IMR-90 (cell line): ENCODE measurements around the gene CD207. TPM values are rescaled to one million over a fixed set of nuclear protein-coding genes. Genes with fewer than 3 reads are reported as not detected.

Source experiments
- ATAC-seq: fragments of 200-7000 bp; cut with Tn5 transposase; 2 replicates; pipeline ENCODE4 v1.9.1; 2020; ENCODE audit warnings: low read depth, mild to moderate bottlenecking, moderate library complexity
- BruUV-seq: library from RNA; stranded (reverse); fragments of 400-500 nt; replicated peaks from 2 replicates; lab custom pipeline; 2021; lab: Mats Ljungman, UMichigan
- CTCF ChIA-PET: fragments of 300-600 bp; formaldehyde crosslinking; extraction: SDS; loops from one replicate; lab custom pipeline; 2021; ENCODE audit warnings: antibody characterized with exemption; lab: Yijun Ruan, JAX
- POLR2A ChIA-PET: fragments of 300-600 bp; sonication (Branson Sonifier 250); formaldehyde crosslinking; loops from one replicate; lab custom pipeline; 2022; ENCODE audit warnings: antibody characterized with exemption; ENCODE audit not compliant: unreplicated experiment; lab: Charles Lee
- DNase-seq: peaks from one replicate; pipeline ENCODE4 v3.0.0; 2013
- H2AFZ ChIP-seq: replicated peaks from 2 replicates; pipeline ENCODE3; 2013; ENCODE audit warnings: low read length, mild to moderate bottlenecking; ENCODE audit not compliant: poor library complexity
- H2AK5ac ChIP-seq: 2 replicates; pipeline ENCODE4 v1.6.1; 2013; ENCODE audit warnings: low read depth, low read length, inconsistent platforms
- H2AK9ac ChIP-seq: replicated peaks from 2 replicates; pipeline ENCODE3; 2013; ENCODE audit warnings: mild to moderate bottlenecking, low read depth, low read length, moderate library complexity; ENCODE audit not compliant: poor library complexity
- H2BK120ac ChIP-seq: 2 replicates; pipeline ENCODE4 v1.6.1; 2013; ENCODE audit warnings: low read depth, low read length, inconsistent platforms
- H2BK15ac ChIP-seq: 3 replicates; pipeline ENCODE4 v1.6.1; 2013; ENCODE audit warnings: low read depth, low read length, inconsistent platforms
- H2BK20ac ChIP-seq: 2 replicates; pipeline ENCODE4 v1.6.1; 2013; ENCODE audit warnings: low read depth, mild to moderate bottlenecking, inconsistent platforms, low read length, moderate library complexity
- H2BK5ac ChIP-seq: 2 replicates; pipeline ENCODE4 v1.6.1; 2013; ENCODE audit warnings: mild to moderate bottlenecking, low read depth, low read length, inconsistent platforms; ENCODE audit not compliant: poor library complexity, severe bottlenecking
- H3K14ac ChIP-seq: replicated peaks from 2 replicates; pipeline ENCODE4 v1.6.1; 2013; ENCODE audit warnings: low read depth, low read length, inconsistent platforms
- H3K18ac ChIP-seq: 2 replicates; pipeline ENCODE4 v1.6.1; 2013; ENCODE audit warnings: low read depth, low read length, control low read depth
- H3K23ac ChIP-seq: 2 replicates; pipeline ENCODE4 v1.6.1; 2013; ENCODE audit warnings: low read depth, low read length, inconsistent platforms
- H3K27ac ChIP-seq: 2 replicates; pipeline ENCODE4 v1.5.1; 2013; ENCODE audit warnings: mild to moderate bottlenecking, control low read depth, low read length; ENCODE audit not compliant: insufficient read depth
- H3K27me3 ChIP-seq: 2 replicates; pipeline ENCODE4 v1.6.1; 2013; ENCODE audit warnings: low read length; ENCODE audit not compliant: control insufficient read depth, insufficient read depth
- H3K36me3 ChIP-seq: 2 replicates; pipeline ENCODE4 v1.6.1; 2013; ENCODE audit warnings: low read length, mixed read lengths; ENCODE audit not compliant: control insufficient read depth, insufficient read depth
- H3K4ac ChIP-seq: 2 replicates; pipeline ENCODE4 v1.6.1; 2013; ENCODE audit warnings: low read depth, low read length, inconsistent platforms
- H3K4me1 ChIP-seq: 2 replicates; pipeline ENCODE4 v1.6.1; 2013; ENCODE audit warnings: low read length, mixed read lengths; ENCODE audit not compliant: control insufficient read depth, insufficient read depth
- H3K4me2 ChIP-seq: 2 replicates; pipeline ENCODE4 v1.6.1; 2013; ENCODE audit warnings: low read depth, mild to moderate bottlenecking, control low read depth, low read length, moderate library complexity
- H3K4me3 ChIP-seq: 2 replicates; pipeline ENCODE4 v1.5.1; 2013; ENCODE audit warnings: low read depth, mild to moderate bottlenecking, control low read depth, low read length, moderate library complexity; ENCODE audit not compliant: insufficient read depth
- H3K56ac ChIP-seq: 2 replicates; pipeline ENCODE4 v1.6.1; 2013; ENCODE audit warnings: low read length, inconsistent platforms; ENCODE audit not compliant: insufficient read depth; ENCODE audit errors: extremely low read depth
- H3K79me1 ChIP-seq, 2 experiments: 2 replicates each; pipeline ENCODE4 v1.6.1; 2013; ENCODE audit warnings: low read length in 2 of 2, inconsistent platforms in 1 of 2, low read depth in 1 of 2
- H3K9ac ChIP-seq: 2 replicates; pipeline ENCODE4 v1.6.1; 2013; ENCODE audit warnings: low read depth, low read length, control low read depth
- H3K9me1 ChIP-seq: 2 replicates; pipeline ENCODE4 v1.6.1; 2013; ENCODE audit warnings: low read length, inconsistent platforms; ENCODE audit not compliant: insufficient read depth
- H3K9me3 ChIP-seq: 2 replicates; pipeline ENCODE4 v1.6.1; 2013; ENCODE audit warnings: low read length; ENCODE audit not compliant: control insufficient read depth, insufficient read depth
- H4K20me1 ChIP-seq: 2 replicates; pipeline ENCODE4 v1.6.1; 2013; ENCODE audit warnings: low read length, inconsistent platforms; ENCODE audit not compliant: insufficient read depth
- H4K5ac ChIP-seq: 2 replicates; pipeline ENCODE4 v1.6.1; 2013; ENCODE audit warnings: mild to moderate bottlenecking, low read depth, low read length, control low read depth
- H4K8ac ChIP-seq, 2 experiments: 2 replicates each; pipeline ENCODE4 v1.6.1; 2013; ENCODE audit warnings: low read depth in 2 of 2, low read length in 2 of 2, control low read depth in 1 of 2, inconsistent platforms in 1 of 2
- H4K91ac ChIP-seq: 2 replicates; pipeline ENCODE4 v1.6.1; 2013; ENCODE audit warnings: low read depth, low read length, inconsistent platforms; ENCODE audit not compliant: insufficient read depth
- CEBPB ChIP-seq: IDR thresholded peaks from 2 replicates; pipeline ENCODE4 v1.6.1; 2012; ENCODE audit warnings: low read depth, low read length, improper control_type of control experiment
- MXI1 ChIP-seq: IDR thresholded peaks from 2 replicates; pipeline ENCODE4 v1.6.1; 2012; ENCODE audit warnings: low read depth, mild to moderate bottlenecking, low read length, moderate library complexity, borderline replicate concordance
- RAD21 ChIP-seq: IDR thresholded peaks from 2 replicates; pipeline ENCODE4 v1.6.1; 2012; ENCODE audit warnings: low read length, improper control_type of control experiment
- RCOR1 ChIP-seq: IDR thresholded peaks from 2 replicates; pipeline ENCODE4 v1.6.1; 2012; ENCODE audit warnings: mild to moderate bottlenecking, low read length, improper control_type of control experiment; ENCODE audit not compliant: insufficient replicate concordance
- RFX5 ChIP-seq: IDR thresholded peaks from 2 replicates; pipeline ENCODE4 v1.8.0; 2012; ENCODE audit warnings: low read depth, mild to moderate bottlenecking, low read length, moderate library complexity
- SMC3 ChIP-seq: fragments of 150-350 bp; IDR thresholded peaks from 2 replicates; pipeline ENCODE4 v1.6.1; 2016; ENCODE audit warnings: low read depth, mild to moderate bottlenecking, antibody characterized with exemption, low read length, moderate library complexity
- WGBS, 2 experiments: methylation state at CpG; one replicate each; pipeline versions ENCODE4 v1.1.5 to v1.1.7; 2013; ENCODE audit warnings: missing lambda C conversion rate in 2 of 2; ENCODE audit not compliant: insufficient read length in 1 of 2; ENCODE audit errors: extremely low coverage in 2 of 2; 5-methylcytosine and 5-hydroxymethylcytosine counted together
- dilution Hi-C: fragments of 300-500 bp; cut with HindIII; formaldehyde crosslinking; loops from one replicate; pipeline ENCODE4 v1.14.3; 2018; ENCODE audit warnings: low sequenced_read_pairs; ENCODE audit not compliant: unreplicated experiment
- in situ Hi-C: fragments of 300-500 bp; cut with MboI; formaldehyde crosslinking; loops from 3 replicates; pipeline ENCODE4 v1.14.3; 2019; ENCODE audit warnings: low sequenced_read_pairs, inconsistent platforms, mixed read lengths
- intact Hi-C: fragments of 100-400 bp; cut with micrococcal nuclease; formaldehyde crosslinking; loops from 2 replicates; pipeline ENCODE4 v1.10.0; 2022
- polyA plus RNA-seq, 3 experiments: library from polyadenylated mRNA; depleted of rRNA; stranded (reverse); fragments of >200 nt; gene quantifications; 2 replicates each; pipeline ENCODE4 v1.2.3, GENCODE V29; 2012; ENCODE audit warnings: low replicate concordance in 1 of 3
- total RNA-seq: library from RNA; depleted of rRNA; stranded (reverse); fragments of >200 nt; gene quantifications from 2 replicates; pipeline ENCODE4 v1.2.3, GENCODE V29; 2012
- TF ChIP-seq, protein P1 (sequence below): fragments of 150-350 bp; IDR thresholded peaks from 2 replicates; pipeline ENCODE4 v1.6.1; 2017; ENCODE audit warnings: mild to moderate bottlenecking, antibody characterized with exemption, low read length, low read depth
- TF ChIP-seq, protein P2 (sequence below): fragments of 150-350 bp; IDR thresholded peaks from 2 replicates; pipeline ENCODE4 v1.6.1; 2016; ENCODE audit warnings: low read depth, mild to moderate bottlenecking, low read length, moderate library complexity, borderline replicate concordance

CD207 gene
- total and polyA plus RNA-seq, 2 of the 4 experiments (the other 2 are of a cell fraction): not detected

DNA sequence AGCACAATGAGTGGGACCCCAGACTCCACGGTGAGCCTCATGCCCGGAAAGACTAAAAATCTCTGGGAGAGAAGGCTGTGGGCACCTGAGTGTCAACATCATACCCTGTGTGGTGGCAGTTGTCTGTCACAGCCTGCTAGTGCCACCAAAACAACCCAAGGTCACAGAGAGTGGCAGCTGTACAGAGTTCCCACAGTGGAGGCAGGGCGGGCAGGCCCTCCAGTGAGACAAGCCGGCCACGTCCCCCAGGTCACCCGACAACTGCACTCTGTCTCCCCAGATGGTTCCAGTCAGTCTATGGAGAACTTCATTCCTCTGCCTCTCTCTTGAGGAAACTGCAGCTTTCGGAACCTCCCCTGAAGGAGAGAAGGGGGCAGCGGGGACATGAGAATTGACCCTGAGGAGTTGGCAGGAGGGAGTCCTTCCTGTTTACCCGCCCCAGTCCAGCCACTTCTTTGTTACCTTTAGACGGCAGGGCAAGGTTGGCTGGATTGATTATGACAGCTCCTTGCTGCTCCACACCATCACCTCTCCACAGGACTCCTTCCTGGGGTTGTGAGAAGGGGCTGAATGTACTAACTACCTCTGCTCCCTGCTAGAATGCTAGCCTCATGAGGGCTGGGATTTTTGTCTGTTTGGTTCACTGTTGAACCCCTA lies 33.9 kb downstream of the CD207 start:
- no TSS peak for BruUV-seq
- H3K4me3 ChIP-seq: no peak overlapping the region
- DNase-seq (no peak), ATAC-seq (no peak)
- no peak overlapping the region for H3K23ac ChIP-seq
- dilution Hi-C loops (no loop called here), in situ Hi-C loops (no loop called here), intact Hi-C loops (no loop called here)
- H3K9me1 ChIP-seq: no peaks in the 10 kb centered on the region
- H2AK5ac ChIP-seq: no peak overlapping the region
- H3K9ac ChIP-seq: no peak overlapping the region
- no peaks in the 10 kb centered on the region; the same call in 1 of the 2 replicates for H3K9me3 ChIP-seq
- H2AK9ac ChIP-seq: no peak overlapping the region
- no peak for TF ChIP-seq CEBPB
- TF ChIP-seq SMC3: no peak
- TF ChIP-seq, protein P1, sequence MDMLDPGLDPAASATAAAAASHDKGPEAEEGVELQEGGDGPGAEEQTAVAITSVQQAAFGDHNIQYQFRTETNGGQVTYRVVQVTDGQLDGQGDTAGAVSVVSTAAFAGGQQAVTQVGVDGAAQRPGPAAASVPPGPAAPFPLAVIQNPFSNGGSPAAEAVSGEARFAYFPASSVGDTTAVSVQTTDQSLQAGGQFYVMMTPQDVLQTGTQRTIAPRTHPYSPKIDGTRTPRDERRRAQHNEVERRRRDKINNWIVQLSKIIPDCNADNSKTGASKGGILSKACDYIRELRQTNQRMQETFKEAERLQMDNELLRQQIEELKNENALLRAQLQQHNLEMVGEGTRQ: no peak
- TF ChIP-seq RAD21: no peak
- TF ChIP-seq, protein P2, sequence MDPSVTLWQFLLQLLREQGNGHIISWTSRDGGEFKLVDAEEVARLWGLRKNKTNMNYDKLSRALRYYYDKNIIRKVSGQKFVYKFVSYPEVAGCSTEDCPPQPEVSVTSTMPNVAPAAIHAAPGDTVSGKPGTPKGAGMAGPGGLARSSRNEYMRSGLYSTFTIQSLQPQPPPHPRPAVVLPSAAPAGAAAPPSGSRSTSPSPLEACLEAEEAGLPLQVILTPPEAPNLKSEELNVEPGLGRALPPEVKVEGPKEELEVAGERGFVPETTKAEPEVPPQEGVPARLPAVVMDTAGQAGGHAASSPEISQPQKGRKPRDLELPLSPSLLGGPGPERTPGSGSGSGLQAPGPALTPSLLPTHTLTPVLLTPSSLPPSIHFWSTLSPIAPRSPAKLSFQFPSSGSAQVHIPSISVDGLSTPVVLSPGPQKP: no peak
- no peak for TF ChIP-seq RFX5
- no peak for TF ChIP-seq RCOR1
- TF ChIP-seq MXI1: no peak
- no peak overlapping the region for H3K27ac ChIP-seq
- H3K18ac ChIP-seq: no peak overlapping the region
- H2BK5ac ChIP-seq: no peak overlapping the region
- H3K4me1 ChIP-seq: no peaks in the 10 kb centered on the region
- CTCF ChIA-PET: no interaction called here
- H3K36me3 ChIP-seq: no peaks in the 10 kb centered on the region
- POLR2A ChIA-PET: no interaction called here
- no peak overlapping the region for H3K4me2 ChIP-seq
- H2AFZ ChIP-seq: no peak overlapping the region
- no peaks in the 10 kb centered on the region for H4K20me1 ChIP-seq
- no peak overlapping the region for H2BK120ac ChIP-seq
- H3K79me1 ChIP-seq: no peaks in the 10 kb centered on the region
- no peak overlapping the region for H3K14ac ChIP-seq
- peaks cover 1% of the 10 kb centered on the region; the same call in 1 of the 2 replicates for H3K27me3 ChIP-seq
- H2BK20ac ChIP-seq: no peak overlapping the region
- H3K56ac ChIP-seq: no peak overlapping the region
- no peak overlapping the region for H4K8ac ChIP-seq
- no peak overlapping the region for H4K5ac ChIP-seq
- H3K4ac ChIP-seq: no peak overlapping the region
- WGBS, 2 experiments: 75% methylated on average over 5 of the region's 10 CpGs; no CpG with 5 or more reads in 1 of the 2 experiments
- H4K91ac ChIP-seq: no peak overlapping the region
- no peak overlapping the region for H2BK15ac ChIP-seq
